IMR-90 (cell line): ENCODE measurements around the gene ADAM12.

Source experiments
- BHLHE40 ChIP-seq: fragments of 150-350 bp; IDR thresholded peaks from 2 replicates; pipeline ENCODE4 v1.6.1; 2016; ENCODE audit warnings: mild to moderate bottlenecking, low read depth, low read length
- CHD1 ChIP-seq: IDR thresholded peaks from 2 replicates; pipeline ENCODE4 v1.6.1; 2012; ENCODE audit warnings: low read depth, low read length, improper control_type of control experiment
- FOS ChIP-seq: fragments of 150-350 bp; IDR thresholded peaks from 2 replicates; pipeline ENCODE4 v1.6.1; 2016; ENCODE audit warnings: low read depth, low read length
- MAFK ChIP-seq: IDR thresholded peaks from 2 replicates; pipeline ENCODE4 v1.6.1; 2012; ENCODE audit warnings: low read depth, low read length, improper control_type of control experiment
- MAZ ChIP-seq: IDR thresholded peaks from 2 replicates; pipeline ENCODE4 v1.6.1; 2012; ENCODE audit warnings: low read depth, mild to moderate bottlenecking, low read length, improper control_type of control experiment, moderate library complexity, borderline replicate concordance
- MXI1 ChIP-seq: IDR thresholded peaks from 2 replicates; pipeline ENCODE4 v1.6.1; 2012; ENCODE audit warnings: low read depth, mild to moderate bottlenecking, low read length, moderate library complexity, borderline replicate concordance
- NFE2L2 ChIP-seq: fragments of 150-350 bp; IDR thresholded peaks from 2 replicates; pipeline ENCODE4 v1.6.1; 2016; ENCODE audit warnings: low read depth, mild to moderate bottlenecking, low read length
- POLR2A ChIP-seq: IDR thresholded peaks from 2 replicates; pipeline ENCODE4 v1.6.1; 2012; ENCODE audit warnings: mild to moderate bottlenecking, low read depth, low read length
- RAD21 ChIP-seq: IDR thresholded peaks from 2 replicates; pipeline ENCODE4 v1.6.1; 2012; ENCODE audit warnings: low read length, improper control_type of control experiment
- RCOR1 ChIP-seq: IDR thresholded peaks from 2 replicates; pipeline ENCODE4 v1.6.1; 2012; ENCODE audit warnings: mild to moderate bottlenecking, low read length, improper control_type of control experiment; ENCODE audit not compliant: insufficient replicate concordance
- RFX5 ChIP-seq: IDR thresholded peaks from 2 replicates; pipeline ENCODE4 v1.8.0; 2012; ENCODE audit warnings: low read depth, mild to moderate bottlenecking, low read length, moderate library complexity
- SMC3 ChIP-seq: fragments of 150-350 bp; IDR thresholded peaks from 2 replicates; pipeline ENCODE4 v1.6.1; 2016; ENCODE audit warnings: low read depth, mild to moderate bottlenecking, antibody characterized with exemption, low read length, moderate library complexity
- TF ChIP-seq, protein P1 (sequence below): conservative IDR thresholded peaks from 2 replicates; pipeline ENCODE4 v1.5.1; 2012; ENCODE audit warnings: mild to moderate bottlenecking, low read depth, low read length, improper control_type of control experiment
- TF ChIP-seq, protein P2 (sequence below): fragments of 150-350 bp; IDR thresholded peaks from 2 replicates; pipeline ENCODE4 v1.6.1; 2017; ENCODE audit warnings: mild to moderate bottlenecking, antibody characterized with exemption, low read length, low read depth

DNA sequence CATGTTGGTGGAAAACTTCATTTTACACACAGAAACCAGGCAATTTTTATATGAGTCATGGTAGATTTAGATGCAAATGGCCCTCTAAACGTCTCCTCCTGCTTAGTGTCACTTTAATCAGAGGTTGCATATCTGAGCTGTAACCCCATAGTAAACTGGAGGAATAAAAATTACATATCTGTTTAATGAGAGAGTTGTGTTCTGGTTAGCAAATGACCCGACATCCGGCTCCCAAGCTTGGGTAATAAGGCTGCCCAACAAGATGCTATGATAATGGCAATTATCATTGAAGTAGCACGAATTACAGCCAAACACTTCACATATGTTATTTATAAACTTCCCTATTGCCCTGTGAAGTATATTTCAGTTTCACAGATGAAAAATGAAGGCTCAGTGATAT lies 10.6 kb upstream of the ADAM12 start:
- TF ChIP-seq BHLHE40: no peak
- TF ChIP-seq, protein P1, sequence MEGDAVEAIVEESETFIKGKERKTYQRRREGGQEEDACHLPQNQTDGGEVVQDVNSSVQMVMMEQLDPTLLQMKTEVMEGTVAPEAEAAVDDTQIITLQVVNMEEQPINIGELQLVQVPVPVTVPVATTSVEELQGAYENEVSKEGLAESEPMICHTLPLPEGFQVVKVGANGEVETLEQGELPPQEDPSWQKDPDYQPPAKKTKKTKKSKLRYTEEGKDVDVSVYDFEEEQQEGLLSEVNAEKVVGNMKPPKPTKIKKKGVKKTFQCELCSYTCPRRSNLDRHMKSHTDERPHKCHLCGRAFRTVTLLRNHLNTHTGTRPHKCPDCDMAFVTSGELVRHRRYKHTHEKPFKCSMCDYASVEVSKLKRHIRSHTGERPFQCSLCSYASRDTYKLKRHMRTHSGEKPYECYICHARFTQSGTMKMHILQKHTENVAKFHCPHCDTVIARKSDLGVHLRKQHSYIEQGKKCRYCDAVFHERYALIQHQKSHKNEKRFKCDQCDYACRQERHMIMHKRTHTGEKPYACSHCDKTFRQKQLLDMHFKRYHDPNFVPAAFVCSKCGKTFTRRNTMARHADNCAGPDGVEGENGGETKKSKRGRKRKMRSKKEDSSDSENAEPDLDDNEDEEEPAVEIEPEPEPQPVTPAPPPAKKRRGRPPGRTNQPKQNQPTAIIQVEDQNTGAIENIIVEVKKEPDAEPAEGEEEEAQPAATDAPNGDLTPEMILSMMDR: no peak
- no peak for TF ChIP-seq POLR2A
- no peak for TF ChIP-seq MXI1
- TF ChIP-seq MAZ: no peak
- TF ChIP-seq, protein P2, sequence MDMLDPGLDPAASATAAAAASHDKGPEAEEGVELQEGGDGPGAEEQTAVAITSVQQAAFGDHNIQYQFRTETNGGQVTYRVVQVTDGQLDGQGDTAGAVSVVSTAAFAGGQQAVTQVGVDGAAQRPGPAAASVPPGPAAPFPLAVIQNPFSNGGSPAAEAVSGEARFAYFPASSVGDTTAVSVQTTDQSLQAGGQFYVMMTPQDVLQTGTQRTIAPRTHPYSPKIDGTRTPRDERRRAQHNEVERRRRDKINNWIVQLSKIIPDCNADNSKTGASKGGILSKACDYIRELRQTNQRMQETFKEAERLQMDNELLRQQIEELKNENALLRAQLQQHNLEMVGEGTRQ: no peak
- TF ChIP-seq RFX5: no peak
- no peak for TF ChIP-seq RCOR1
- no peak for TF ChIP-seq FOS
- no peak for TF ChIP-seq RAD21
- TF ChIP-seq SMC3: no peak
- TF ChIP-seq CHD1: no peak
- TF ChIP-seq MAFK: no peak
- no peak for TF ChIP-seq NFE2L2
